ENCODE results near the gene ITFG2.

The ITFG2 gene

DNA sequence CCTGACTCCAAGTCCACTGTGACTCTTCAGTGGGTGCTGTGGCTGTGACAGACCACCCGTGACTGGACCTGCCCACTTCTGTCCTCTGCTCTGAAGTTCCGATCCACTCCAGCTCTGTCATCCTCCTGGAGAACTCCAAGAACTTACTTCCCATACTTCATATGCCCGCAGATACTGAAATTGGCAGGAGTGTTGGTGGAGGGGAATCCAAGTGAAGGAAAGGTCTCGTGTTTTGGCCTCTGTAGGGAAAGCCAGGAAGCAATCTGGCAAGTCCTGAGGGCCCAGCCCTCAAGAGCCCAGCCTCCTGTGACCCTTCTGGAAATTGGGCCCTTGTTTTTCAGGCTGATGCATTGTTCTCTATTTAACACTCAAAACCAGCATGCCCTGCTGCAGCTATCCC is 40.1 kb upstream of the ITFG2 start:
- H4K20me1 ChIP-seq (ENCODE audit: insufficient read depth, low read length), result no peaks in the 10 kb centered on the region
- H3K4me1 ChIP-seq (ENCODE audit: insufficient read depth, low read length, severe bottlenecking), result no peaks in the 10 kb centered on the region
- no peak overlapping the region for H3K9ac ChIP-seq (ENCODE audit: low read length)
- no peaks in the 10 kb centered on the region; the same call in 1 of the 2 replicates for H3K27me3 ChIP-seq (ENCODE audit: insufficient read depth, low read length)
- TF ChIP-seq, protein P1, sequence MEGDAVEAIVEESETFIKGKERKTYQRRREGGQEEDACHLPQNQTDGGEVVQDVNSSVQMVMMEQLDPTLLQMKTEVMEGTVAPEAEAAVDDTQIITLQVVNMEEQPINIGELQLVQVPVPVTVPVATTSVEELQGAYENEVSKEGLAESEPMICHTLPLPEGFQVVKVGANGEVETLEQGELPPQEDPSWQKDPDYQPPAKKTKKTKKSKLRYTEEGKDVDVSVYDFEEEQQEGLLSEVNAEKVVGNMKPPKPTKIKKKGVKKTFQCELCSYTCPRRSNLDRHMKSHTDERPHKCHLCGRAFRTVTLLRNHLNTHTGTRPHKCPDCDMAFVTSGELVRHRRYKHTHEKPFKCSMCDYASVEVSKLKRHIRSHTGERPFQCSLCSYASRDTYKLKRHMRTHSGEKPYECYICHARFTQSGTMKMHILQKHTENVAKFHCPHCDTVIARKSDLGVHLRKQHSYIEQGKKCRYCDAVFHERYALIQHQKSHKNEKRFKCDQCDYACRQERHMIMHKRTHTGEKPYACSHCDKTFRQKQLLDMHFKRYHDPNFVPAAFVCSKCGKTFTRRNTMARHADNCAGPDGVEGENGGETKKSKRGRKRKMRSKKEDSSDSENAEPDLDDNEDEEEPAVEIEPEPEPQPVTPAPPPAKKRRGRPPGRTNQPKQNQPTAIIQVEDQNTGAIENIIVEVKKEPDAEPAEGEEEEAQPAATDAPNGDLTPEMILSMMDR (IDR thresholded peaks at IDR 0.05; ENCODE audit: low read length), result no peak
- no peak for TF ChIP-seq EZH2 (IDR thresholded peaks at IDR 0.05; ENCODE audit: borderline replicate concordance, low read length)
- H3K36me3 ChIP-seq (ENCODE audit: insufficient read depth, low read length), result no peaks in the 10 kb centered on the region
- H3K27ac ChIP-seq (ENCODE audit: low read depth, low read length, poor library complexity, severe bottlenecking), result no peak overlapping the region
- no peaks in the 10 kb centered on the region for H3K9me3 ChIP-seq (ENCODE audit: low read length)
- no peak overlapping the region for H3K4me2 ChIP-seq (ENCODE audit: low read length)
- no peak overlapping the region for H3K4me3 ChIP-seq (ENCODE audit: low read depth, low read length, poor library complexity, severe bottlenecking)
- no peak overlapping the region for H2AFZ ChIP-seq (ENCODE audit: low read length)
- no peaks in the 10 kb centered on the region for H3K79me2 ChIP-seq (ENCODE audit: insufficient read depth, low read length)
- H3F3A ChIP-seq (ENCODE audit: insufficient read depth, low read length), result no peaks in the 10 kb centered on the region
- no peaks in the 10 kb centered on the region for H3K9me2 ChIP-seq (ENCODE audit: low read depth, low read length)

DNA sequence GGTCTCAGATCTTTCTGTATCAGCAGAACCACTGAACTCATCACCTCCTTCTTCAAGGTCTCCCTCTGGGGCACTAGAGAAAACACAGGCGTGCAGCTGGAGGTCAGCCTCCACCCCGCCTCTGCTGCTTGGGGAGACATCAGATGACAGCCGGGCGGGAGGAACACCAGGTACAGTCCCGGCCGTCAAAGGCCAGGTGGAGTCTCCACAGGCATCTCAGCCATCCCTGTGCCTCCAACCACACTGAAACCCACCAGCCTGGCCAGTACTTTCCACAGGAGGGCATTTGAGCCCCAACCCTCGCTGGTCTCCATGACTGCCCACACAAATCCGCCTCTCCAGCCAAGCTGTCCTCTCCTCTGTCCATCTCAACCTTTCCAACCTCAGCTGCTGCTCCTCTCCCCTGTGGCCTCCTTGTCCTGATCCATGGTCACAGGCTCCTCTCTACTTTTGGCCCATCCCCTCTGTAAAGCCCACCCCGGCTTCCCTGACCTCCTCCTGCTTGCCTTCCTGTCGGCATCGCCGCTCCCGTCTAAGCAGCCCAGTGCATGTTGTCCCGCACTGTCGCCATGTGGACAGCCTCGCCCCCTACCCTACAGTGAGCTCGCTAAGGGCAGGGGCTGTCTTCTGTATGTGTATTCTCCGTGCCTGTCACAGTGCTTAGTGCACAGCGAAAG is 39.1 kb upstream of the ITFG2 start:
- Histone ChIP-seq H3K27ac (ENCODE audit: low read depth, low read length, poor library complexity, severe bottlenecking) (no peak overlapping the region), H3F3A (ENCODE audit: insufficient read depth, low read length) (no peaks in the 10 kb centered on the region), H3K4me2 (ENCODE audit: low read length) (no peak overlapping the region), H3K27me3 (ENCODE audit: insufficient read depth, low read length) (no peaks in the 10 kb centered on the region; the same call in 1 of the 2 replicates), H4K20me1 (ENCODE audit: insufficient read depth, low read length) (no peaks in the 10 kb centered on the region), H3K4me3 (ENCODE audit: low read depth, low read length, poor library complexity, severe bottlenecking) (no peak overlapping the region), H3K9me3 (ENCODE audit: low read length) (no peaks in the 10 kb centered on the region), H2AFZ (ENCODE audit: low read length) (no peak overlapping the region), H3K9me2 (ENCODE audit: low read depth, low read length) (no peaks in the 10 kb centered on the region), H3K4me1 (ENCODE audit: insufficient read depth, low read length, severe bottlenecking) (no peaks in the 10 kb centered on the region), H3K36me3 (ENCODE audit: insufficient read depth, low read length) (no peaks in the 10 kb centered on the region), H3K79me2 (ENCODE audit: insufficient read depth, low read length) (no peaks in the 10 kb centered on the region), H3K9ac (ENCODE audit: low read length) (no peak overlapping the region)
- TF ChIP-seq, protein P1 (IDR thresholded peaks at IDR 0.05; ENCODE audit: low read length), result no peak
- TF ChIP-seq EZH2 (IDR thresholded peaks at IDR 0.05; ENCODE audit: borderline replicate concordance, low read length), result no peak

DNA sequence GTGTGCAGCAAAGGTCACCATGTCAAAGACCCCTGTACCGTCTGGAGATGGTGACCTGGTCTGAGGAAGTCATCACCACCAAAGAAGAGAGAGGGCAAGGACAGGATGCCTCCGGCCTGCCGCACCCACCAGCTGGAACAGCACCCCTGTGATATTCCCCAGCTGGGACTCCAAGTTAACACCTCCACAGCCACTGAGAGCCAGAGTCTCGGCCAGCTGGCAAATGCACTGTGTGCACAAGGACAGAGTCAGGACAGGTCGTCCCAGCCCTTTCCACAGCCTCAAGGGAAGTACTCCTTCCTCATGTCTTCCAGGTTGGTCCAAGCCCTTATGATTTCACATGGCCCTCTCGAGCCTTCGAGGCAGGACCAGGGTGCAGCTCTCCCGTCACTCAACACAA is 37.0 kb upstream of the ITFG2 start:
- Histone ChIP-seq H3K4me2 (ENCODE audit: low read length) (no peak overlapping the region), H3K79me2 (ENCODE audit: insufficient read depth, low read length) (no peaks in the 10 kb centered on the region), H3K9ac (ENCODE audit: low read length) (no peak overlapping the region), H2AFZ (ENCODE audit: low read length) (no peak overlapping the region), H3K27ac (ENCODE audit: low read depth, low read length, poor library complexity, severe bottlenecking) (no peak overlapping the region), H3K9me2 (ENCODE audit: low read depth, low read length) (no peaks in the 10 kb centered on the region), H3F3A (ENCODE audit: insufficient read depth, low read length) (no peaks in the 10 kb centered on the region), H3K4me1 (ENCODE audit: insufficient read depth, low read length, severe bottlenecking) (no peaks in the 10 kb centered on the region), H3K36me3 (ENCODE audit: insufficient read depth, low read length) (no peaks in the 10 kb centered on the region), H4K20me1 (ENCODE audit: insufficient read depth, low read length) (no peaks in the 10 kb centered on the region), H3K27me3 (ENCODE audit: insufficient read depth, low read length) (peaks cover 4% of the 10 kb centered on the region; the same call in 1 of the 2 replicates), H3K9me3 (ENCODE audit: low read length) (no peaks in the 10 kb centered on the region), H3K4me3 (ENCODE audit: low read depth, low read length, poor library complexity, severe bottlenecking) (no peak overlapping the region)
- TF ChIP-seq EZH2 (IDR thresholded peaks at IDR 0.05; ENCODE audit: borderline replicate concordance, low read length), result no peak
- TF ChIP-seq, protein P1 (IDR thresholded peaks at IDR 0.05; ENCODE audit: low read length), result no peak
